HG02642 (cell line): ENCODE data around the gene ANKRD13C.
"Not testable (repeated sequence)": the region's sequence is repeated elsewhere in the genome, so short reads cannot be mapped to it uniquely, and the experiment has no call there.

Source experiments
- ATAC-seq: cut with Tn5 transposase; IDR thresholded peaks from one replicate; pipeline ENCODE4 v1.9.1; 2021; ENCODE audit warnings: mild to moderate bottlenecking; ENCODE audit not compliant: unreplicated experiment, poor library complexity

Gene ANKRD13C

GRCh38 chr1:70354332-70355110 lies at the start of gene ANKRD13C:
ANKRD13C (minus strand) TSS chr1:70354722; CDS start chr1:70354408, 314 bp downstream.
- ATAC-seq: peak; percentile 96

- ATAC-seq: no peak
Measured at GRCh38 chr1:70403759-70404158, 49.2 kb upstream of the ANKRD13C start.

- ATAC-seq: no peak
Measured at GRCh38 chr1:70401974-70402373, 47.5 kb upstream of the ANKRD13C start.

GRCh38 chr1:70400335-70400734 lies 45.8 kb upstream of the ANKRD13C start:
- ATAC-seq: no peak

- ATAC-seq: no peak
Measured at GRCh38 chr1:70397013-70397412, 42.5 kb upstream of the ANKRD13C start.

GRCh38 chr1:70396607-70397006 lies 42.1 kb upstream of the ANKRD13C start:
- ATAC-seq: no peak

- ATAC-seq: no peak
Measured at GRCh38 chr1:70392626-70393025, 38.1 kb upstream of the ANKRD13C start.

- ATAC-seq: no peak
Measured at GRCh38 chr1:70387507-70387906, 33.0 kb upstream of the ANKRD13C start.

- ATAC-seq: no peak
Measured at GRCh38 chr1:70386121-70386520, 31.6 kb upstream of the ANKRD13C start.

GRCh38 chr1:70385477-70385876 lies 31.0 kb upstream of the ANKRD13C start:
- no peak for ATAC-seq

- ATAC-seq: no peak
Measured at GRCh38 chr1:70384542-70384941, 30.0 kb upstream of the ANKRD13C start.

- no peak for ATAC-seq
Measured at GRCh38 chr1:70383483-70383882, 29.0 kb upstream of the ANKRD13C start.

GRCh38 chr1:70382682-70383081 lies 28.2 kb upstream of the ANKRD13C start:
- peak; percentile 75 for ATAC-seq

GRCh38 chr1:70376196-70376595 lies 21.7 kb upstream of the ANKRD13C start:
- ATAC-seq: no peak

- not testable (repeated sequence) for ATAC-seq
Measured at GRCh38 chr1:70373580-70373979, 19.1 kb upstream of the ANKRD13C start.

- ATAC-seq: no peak
Measured at GRCh38 chr1:70372426-70372825, 17.9 kb upstream of the ANKRD13C start.

- ATAC-seq: not testable (repeated sequence)
Measured at GRCh38 chr1:70371586-70371985, 17.1 kb upstream of the ANKRD13C start.

GRCh38 chr1:70367397-70367796 lies 12.9 kb upstream of the ANKRD13C start:
- ATAC-seq: not testable (repeated sequence)

GRCh38 chr1:70366997-70367396 lies 12.5 kb upstream of the ANKRD13C start:
- not testable (repeated sequence) for ATAC-seq

GRCh38 chr1:70366425-70366952 lies 12.0 kb upstream of the ANKRD13C start:
- not testable (repeated sequence) for ATAC-seq

- ATAC-seq: no peak
Measured at GRCh38 chr1:70364439-70364838, 9.9 kb upstream of the ANKRD13C start.
